ENCODE results near the gene NAIP. TPM values are rescaled to one million over a fixed set of nuclear protein-coding genes. Genes with fewer than 3 reads are reported as not detected.
"Not testable (repeated sequence)": the region's sequence is repeated elsewhere in the genome, so short reads cannot be mapped to it uniquely, and the experiment has no call there.

The NAIP gene, protein sequence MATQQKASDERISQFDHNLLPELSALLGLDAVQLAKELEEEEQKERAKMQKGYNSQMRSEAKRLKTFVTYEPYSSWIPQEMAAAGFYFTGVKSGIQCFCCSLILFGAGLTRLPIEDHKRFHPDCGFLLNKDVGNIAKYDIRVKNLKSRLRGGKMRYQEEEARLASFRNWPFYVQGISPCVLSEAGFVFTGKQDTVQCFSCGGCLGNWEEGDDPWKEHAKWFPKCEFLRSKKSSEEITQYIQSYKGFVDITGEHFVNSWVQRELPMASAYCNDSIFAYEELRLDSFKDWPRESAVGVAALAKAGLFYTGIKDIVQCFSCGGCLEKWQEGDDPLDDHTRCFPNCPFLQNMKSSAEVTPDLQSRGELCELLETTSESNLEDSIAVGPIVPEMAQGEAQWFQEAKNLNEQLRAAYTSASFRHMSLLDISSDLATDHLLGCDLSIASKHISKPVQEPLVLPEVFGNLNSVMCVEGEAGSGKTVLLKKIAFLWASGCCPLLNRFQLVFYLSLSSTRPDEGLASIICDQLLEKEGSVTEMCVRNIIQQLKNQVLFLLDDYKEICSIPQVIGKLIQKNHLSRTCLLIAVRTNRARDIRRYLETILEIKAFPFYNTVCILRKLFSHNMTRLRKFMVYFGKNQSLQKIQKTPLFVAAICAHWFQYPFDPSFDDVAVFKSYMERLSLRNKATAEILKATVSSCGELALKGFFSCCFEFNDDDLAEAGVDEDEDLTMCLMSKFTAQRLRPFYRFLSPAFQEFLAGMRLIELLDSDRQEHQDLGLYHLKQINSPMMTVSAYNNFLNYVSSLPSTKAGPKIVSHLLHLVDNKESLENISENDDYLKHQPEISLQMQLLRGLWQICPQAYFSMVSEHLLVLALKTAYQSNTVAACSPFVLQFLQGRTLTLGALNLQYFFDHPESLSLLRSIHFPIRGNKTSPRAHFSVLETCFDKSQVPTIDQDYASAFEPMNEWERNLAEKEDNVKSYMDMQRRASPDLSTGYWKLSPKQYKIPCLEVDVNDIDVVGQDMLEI (N-terminal part only)
- 21.3 TPM for total RNA-seq

DNA sequence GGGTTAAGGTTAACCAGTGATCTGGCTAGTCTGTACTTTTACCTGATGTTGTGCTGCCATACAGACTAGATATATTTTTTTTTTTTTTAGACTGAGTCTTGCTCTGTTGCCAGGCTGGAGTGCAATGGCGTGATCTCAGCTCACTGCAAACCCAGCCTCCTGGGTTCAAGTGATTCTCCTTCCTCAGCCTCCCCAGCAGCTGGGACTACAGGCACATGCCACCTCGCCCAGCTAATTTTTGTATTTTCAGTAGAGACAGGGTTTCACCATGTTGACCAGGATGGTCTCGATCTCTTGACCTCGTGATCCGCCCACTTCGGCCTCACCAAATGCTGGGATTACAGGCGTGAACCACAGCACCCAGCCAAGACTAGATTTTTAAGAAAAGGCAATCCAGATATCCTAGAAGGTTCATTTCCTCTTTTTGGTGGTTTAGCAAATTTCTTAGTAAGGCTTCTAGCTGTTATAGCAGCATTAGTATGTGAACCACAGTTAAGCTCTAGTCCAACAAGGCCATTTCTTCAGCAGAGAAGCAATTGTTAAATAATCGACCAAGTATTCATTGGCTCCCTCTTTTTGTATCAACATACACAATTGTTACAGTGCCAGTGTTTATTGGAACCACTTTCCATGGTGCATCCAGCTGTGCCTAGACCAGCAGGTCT, at the start of gene NAIP:
TSS of gene NAIP (minus strand) at position 51 of the 665 bp plus-strand sequence. CDS start 12,424 bp downstream, outside the sequence.
- DNase-seq, result not testable (repeated sequence)

- not testable (repeated sequence) for DNase-seq
Measured at GRCh38 chr5:71067262-71067928, 42.3 kb upstream of the NAIP start, which contains the start of gene GTF2H2. TSS of gene GTF2H2 (minus strand) at chr5:71067676. CDS start at chr5:71062763, 4,913 bp downstream.

GRCh38 chr5:71061322-71061721, 36.2 kb upstream of the NAIP start:
- not testable (repeated sequence) for DNase-seq

GRCh38 chr5:71059426-71059825, 34.3 kb upstream of the NAIP start:
- DNase-seq, result not testable (repeated sequence)

- not testable (repeated sequence) for DNase-seq
Measured at GRCh38 chr5:71044808-71045207, 19.7 kb upstream of the NAIP start.

GRCh38 chr5:71044128-71044527, 19.0 kb upstream of the NAIP start:
- not testable (repeated sequence) for DNase-seq

GRCh38 chr5:71031046-71031776, 6.1 kb upstream of the NAIP start:
- not testable (repeated sequence) for DNase-seq

GRCh38 chr5:71020643-71021042, 4.5 kb downstream of the NAIP start:
- DNase-seq, result not testable (repeated sequence)

GRCh38 chr5:71018376-71019005, 6.6 kb downstream of the NAIP start:
- not testable (repeated sequence) for DNase-seq

DNA sequence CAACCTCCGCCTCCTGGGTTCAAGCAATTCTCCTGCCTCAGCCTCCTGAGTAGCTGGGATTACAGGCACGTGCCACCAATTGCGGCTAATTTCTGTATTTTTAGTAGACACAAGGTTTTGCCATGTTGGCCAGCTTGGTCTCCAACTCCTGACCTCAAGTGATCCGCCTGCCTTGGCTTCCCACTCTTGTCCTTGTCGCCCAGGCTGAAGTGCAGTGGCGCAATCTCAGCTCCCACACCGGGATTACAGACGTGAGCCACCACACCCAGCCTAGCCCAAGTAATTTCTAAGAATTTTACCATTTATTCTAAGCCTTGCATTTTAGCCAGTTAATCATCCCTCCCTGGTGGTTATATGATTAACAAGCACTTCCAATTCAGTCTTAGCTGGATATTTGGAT, 11.0 kb downstream of the NAIP start:
- no peak for DNase-seq

DNA sequence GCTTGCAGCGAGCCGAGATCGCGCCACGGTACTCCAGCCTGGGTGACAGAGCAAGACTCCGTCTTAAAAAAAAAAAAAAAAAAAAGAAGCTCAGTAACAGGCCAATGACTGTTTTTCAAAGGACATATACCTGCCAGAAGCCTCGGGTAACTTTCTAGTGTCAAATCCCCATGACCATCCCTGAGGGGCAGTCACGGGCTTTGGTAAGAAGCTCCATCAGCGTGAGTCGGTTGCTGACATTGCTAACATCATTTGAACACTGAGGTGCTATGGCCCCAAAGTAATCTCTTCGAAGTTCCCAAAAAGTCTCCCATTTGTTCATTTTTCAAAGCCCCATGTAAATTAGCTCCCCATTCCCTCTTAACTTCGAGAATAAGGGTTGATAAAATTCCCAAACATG, 11.6 kb downstream of the NAIP start:
- DNase-seq, result no peak

GRCh38 chr5:71011194-71011792, 13.8 kb downstream of the NAIP start:
- DNase-seq, result no peak

DNA sequence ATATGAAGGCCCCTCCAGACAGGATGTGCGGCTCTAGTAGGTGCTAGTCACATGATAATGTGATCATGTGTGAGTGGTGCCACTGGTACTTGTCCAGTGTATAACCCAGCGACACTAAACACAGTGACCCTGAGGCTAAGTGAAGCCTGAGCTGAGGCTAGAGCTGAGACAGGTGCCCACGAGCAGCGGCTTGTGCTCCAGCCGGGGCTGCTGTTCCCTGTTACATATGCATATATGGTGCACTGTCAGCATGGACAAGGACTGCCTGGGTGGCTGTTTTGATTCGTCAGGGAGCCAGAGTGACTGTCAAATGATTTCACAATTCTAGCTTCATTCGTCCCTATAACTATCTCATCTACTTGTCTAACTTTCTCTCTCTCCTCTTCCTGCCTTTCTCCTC, 18.2 kb downstream of the NAIP start:
- not testable (repeated sequence) for DNase-seq

DNA sequence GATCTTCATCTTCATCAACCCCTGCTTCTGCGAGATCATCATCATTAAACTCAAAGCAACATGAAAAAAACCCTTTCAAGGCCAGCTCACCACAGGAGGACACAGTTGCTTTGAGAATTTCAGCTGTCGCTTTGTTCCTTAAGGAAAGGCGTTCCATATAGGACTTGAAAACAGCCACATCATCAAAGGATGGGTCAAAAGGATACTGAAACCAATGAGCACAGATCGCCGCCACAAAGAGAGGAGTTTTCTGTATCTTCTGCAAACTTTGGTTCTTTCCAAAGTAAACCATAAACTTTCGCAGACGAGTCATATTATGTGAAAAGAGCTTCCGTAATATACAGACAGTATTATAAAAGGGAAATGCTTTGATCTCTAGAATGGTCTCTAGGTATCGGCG, 40.3 kb downstream of the NAIP start:
- DNase-seq, result not testable (repeated sequence)

DNA sequence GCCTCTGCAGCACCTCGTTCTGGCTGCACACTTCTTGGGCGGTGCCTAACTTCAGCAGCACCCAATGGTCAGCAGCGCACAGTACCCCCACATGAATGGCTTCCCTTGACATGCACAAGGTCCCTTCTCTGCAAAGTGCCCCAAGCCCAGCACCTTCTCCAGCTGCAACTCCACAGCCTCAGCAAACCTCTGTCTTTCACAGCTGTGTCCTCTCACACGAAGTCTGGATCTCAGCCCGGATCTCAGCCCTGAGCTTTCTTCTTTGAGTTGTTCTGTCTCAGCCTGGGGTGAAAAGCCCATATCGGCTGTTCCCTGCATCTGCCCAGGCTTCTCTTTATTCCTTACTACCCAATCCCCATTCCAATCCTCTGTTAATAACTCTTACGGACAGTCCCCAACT, 57.9 kb downstream of the NAIP start:
- not testable (repeated sequence) for DNase-seq

GRCh38 chr5:70964531-70964930, 60.6 kb downstream of the NAIP start:
- not testable (repeated sequence) for DNase-seq

- DNase-seq, result not testable (repeated sequence)
Measured at GRCh38 chr5:70953068-70953467, 72.1 kb downstream of the NAIP start.

DNA sequence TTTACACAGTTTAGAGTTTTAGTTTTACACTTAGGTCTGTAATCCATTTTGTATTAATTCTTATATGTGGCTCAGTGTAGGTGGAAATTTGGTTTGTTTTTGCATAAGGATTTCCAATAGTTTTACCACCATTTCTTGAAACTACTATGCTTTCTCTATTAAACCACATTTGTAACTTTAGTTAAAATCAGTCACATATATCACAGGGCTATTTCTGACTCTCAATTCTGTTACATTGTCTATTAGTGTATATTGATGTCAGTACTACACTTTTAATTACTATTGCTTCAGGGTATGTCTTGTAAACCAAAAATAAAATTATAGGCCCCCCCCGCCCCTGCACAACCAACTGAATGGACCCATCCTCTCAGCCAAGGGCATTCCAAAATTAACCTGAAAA, 92.6 kb downstream of the NAIP start:
- DNase-seq, result not testable (repeated sequence)

DNA sequence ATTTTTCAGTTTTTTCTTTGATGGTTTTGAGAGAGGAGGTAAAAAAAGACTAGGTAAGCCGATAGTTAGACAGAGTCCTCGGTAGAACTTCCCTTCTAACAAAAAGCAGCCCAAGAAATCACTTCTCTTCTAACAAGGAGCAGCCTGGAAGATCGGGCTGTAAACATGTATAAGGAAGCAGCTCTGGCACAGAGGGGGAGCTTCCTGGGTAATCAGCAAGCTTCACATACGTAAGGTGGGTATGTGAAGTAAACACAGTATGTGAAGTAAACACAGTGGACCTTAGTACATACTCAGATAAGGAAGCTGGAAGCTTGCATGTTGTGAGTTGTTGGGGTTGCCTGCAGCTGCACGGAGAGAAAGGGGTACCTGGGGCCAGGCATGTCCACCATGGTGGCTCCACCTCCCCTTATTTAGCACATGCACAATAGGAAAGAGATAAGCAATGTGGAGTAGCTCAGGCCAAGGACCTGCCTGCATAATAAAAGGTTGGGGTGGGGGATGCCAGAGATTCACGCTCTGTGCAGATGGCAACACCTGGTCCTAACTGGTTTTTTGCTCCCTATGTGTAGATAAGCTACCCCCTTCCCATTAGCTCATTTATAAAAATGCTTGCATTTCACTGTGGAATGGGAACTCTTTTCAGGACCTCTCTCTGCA, 93.3 kb downstream of the NAIP start:
- DNase-seq, result not testable (repeated sequence)

Data from skin of body (tissue), 2 donors.